Fibroblast of villous mesenchyme (primary cell): ENCODE measurements around the gene PLEKHJ1. TPM values are rescaled to one million over a fixed set of nuclear protein-coding genes. Genes with fewer than 3 reads are reported as not detected.

Source experiments
- DNase-seq: peaks from one replicate; pipeline ENCODE4 v3.0.0-alpha.2; 2010; ENCODE audit warnings: low read depth
- H3K4me3 ChIP-seq: 2 replicates; pipeline ENCODE4 v1.5.1; 2011; ENCODE audit warnings: low read depth, mild to moderate bottlenecking, low read length
- total RNA-seq: library from RNA; depleted of rRNA; stranded (reverse); fragments of >200 nt; gene quantifications from 2 replicates; pipeline ENCODE4 v1.2.3, GENCODE V29; 2012
- TF ChIP-seq, protein P1 (sequence below): IDR thresholded peaks from 2 replicates; pipeline ENCODE4 v1.5.1; 2012; ENCODE audit warnings: low read depth, mild to moderate bottlenecking, low read length; ENCODE audit not compliant: insufficient read depth

PLEKHJ1 gene
- total RNA-seq, 1 donor, result 43.6 TPM

DNA sequence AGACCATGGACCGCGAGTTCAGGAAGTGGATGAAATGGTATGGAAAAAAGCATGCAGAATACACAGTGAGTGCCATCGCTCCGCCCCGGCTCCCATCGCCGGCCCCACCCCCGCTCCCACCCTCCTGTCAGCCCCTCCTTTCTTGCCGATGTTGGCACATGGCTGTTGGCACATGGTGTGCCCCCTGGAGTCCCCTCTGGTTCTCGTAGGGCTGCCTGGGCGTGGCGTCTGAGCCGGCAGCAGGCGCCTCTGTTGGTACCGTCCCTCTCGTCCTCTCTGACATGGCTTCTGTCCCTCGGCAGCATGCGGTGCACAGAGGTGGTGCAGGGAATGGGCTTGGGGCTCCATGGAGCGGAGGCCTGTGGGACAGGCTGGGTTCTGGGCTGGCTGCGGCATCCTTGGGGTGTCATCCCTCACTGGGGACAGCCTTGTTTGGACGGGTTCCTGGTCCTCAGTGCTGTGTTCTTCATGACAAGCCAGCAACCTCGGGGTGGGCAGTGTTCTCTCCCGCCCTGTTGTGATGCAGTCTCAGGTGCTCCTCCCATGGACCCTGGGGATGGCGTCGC, 41.5 kb downstream of the PLEKHJ1 start:
- no peak overlapping the region for H3K4me3 ChIP-seq
- TF ChIP-seq, protein P1, sequence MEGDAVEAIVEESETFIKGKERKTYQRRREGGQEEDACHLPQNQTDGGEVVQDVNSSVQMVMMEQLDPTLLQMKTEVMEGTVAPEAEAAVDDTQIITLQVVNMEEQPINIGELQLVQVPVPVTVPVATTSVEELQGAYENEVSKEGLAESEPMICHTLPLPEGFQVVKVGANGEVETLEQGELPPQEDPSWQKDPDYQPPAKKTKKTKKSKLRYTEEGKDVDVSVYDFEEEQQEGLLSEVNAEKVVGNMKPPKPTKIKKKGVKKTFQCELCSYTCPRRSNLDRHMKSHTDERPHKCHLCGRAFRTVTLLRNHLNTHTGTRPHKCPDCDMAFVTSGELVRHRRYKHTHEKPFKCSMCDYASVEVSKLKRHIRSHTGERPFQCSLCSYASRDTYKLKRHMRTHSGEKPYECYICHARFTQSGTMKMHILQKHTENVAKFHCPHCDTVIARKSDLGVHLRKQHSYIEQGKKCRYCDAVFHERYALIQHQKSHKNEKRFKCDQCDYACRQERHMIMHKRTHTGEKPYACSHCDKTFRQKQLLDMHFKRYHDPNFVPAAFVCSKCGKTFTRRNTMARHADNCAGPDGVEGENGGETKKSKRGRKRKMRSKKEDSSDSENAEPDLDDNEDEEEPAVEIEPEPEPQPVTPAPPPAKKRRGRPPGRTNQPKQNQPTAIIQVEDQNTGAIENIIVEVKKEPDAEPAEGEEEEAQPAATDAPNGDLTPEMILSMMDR, result no peak
- DNase-seq, result no peak

DNA sequence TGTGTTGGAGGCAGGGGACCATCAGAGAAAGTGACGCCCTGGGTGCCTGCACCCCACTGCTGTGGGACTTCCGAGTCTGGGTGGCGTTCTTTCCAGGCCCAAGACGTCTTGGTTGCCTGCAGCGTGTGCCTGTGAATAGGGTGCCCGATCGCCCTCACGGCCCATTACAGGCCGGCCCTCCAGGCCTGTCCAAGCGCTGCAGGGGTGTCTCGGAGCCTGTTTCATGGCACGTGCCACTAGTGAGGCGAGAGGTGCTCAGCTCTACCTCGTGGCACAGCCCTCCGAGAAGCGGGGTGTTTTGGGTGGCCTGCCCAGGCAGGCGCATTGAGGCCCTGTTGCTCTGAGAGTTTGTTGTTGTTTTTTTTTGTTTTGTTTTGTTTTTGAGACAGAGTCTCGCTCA, 42.3 kb downstream of the PLEKHJ1 start:
- no peak overlapping the region for H3K4me3 ChIP-seq
- no peak for DNase-seq
- TF ChIP-seq, protein P1, result no peak

DNA sequence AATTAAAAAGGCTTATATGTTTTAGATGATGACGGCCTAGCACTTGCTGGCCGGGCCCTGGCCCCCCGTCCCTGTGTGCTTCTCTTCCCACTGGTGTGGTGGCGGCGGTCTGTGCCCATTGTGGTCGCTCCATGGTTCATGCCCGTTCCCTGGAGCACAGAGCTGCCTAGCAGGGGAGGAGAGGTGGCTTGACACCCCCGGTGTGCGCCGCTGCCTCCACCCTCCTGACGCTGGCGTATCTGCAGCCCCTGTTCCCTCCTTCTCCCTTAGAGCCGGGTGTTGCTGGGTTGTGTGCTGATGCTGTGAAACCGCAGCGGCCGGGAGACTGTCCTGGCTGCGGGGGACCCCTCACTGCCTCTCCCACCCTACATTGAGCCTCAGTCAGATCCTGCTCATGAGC, 43.3 kb downstream of the PLEKHJ1 start:
- H3K4me3 ChIP-seq, result no peak overlapping the region
- TF ChIP-seq, protein P1, result no peak
- DNase-seq, result no peak

DNA sequence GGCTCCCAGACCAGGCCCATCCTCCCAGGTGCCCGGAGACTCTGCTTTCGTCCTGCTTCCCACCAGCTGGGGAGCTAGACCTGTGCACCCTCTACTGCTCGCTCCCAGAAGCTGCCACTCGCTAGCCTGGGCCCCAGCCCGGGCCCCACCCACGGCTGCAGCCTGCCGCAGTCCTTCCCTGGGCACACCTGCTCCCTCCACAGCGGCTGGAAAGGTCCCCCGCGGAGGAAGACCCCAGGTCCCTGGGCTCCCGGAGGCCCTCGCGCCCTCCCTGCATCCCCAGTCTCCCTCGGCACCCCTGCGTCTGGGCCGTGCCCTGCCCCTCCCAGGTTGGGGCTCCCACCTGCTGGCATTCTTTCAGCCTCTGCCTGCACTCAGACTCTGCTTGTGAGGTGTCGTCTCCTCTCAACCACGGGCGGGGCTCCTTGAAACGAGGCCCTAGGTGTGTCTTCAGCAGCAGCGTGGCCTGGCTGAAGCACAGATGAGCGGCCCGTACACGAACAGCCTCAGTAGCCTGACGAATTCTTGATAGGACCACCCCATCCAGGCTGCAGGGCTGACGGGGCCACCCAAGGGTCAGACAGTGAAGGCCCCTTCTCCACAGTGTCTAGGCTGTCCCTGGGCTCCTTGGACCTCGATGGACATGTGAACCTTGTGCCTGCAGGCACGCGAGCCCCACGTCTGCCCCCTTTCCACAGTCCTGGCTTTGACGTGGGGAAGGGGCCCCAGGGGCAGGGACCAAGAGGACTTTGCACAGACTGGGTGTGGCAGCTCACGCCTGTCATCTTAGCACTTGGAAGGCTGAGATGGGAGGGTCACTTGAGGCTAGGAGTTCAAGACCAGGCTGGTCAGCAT, 44.4 kb downstream of the PLEKHJ1 start:
- TF ChIP-seq, protein P1, result no peak
- H3K4me3 ChIP-seq, result no peak overlapping the region
- DNase-seq, result no peak

DNA sequence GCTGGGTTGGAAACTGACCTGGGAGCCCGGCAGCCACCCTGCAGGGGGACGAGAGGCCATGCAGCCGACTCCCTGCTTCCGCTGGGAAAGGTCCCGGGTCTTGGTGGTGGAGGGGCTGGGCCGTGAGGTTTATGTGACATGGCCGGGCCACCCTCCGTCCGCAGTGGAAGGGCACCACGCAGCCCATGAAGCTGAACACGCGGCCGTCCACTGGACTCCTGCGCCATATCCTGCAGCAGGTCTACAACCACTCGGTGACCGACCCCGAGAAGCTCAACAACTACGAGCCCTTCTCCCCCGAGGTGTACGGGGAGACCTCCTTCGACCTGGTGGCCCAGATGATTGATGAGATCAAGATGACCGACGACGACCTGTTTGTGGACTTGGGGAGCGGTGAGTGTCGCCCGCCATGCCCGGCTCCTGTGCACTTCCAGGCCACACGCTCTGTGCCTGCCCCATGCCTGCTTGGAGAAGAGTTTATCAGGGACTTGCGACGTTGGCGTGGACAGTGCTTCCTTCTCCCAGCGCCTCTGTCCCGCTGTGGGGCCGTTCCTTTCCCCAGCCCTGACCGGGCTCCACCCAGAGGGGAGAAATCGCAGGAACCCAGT, 45.2 kb downstream of the PLEKHJ1 start:
- H3K4me3 ChIP-seq, result no peak overlapping the region
- DNase-seq, result no peak
- TF ChIP-seq, protein P1, result no peak

DNA sequence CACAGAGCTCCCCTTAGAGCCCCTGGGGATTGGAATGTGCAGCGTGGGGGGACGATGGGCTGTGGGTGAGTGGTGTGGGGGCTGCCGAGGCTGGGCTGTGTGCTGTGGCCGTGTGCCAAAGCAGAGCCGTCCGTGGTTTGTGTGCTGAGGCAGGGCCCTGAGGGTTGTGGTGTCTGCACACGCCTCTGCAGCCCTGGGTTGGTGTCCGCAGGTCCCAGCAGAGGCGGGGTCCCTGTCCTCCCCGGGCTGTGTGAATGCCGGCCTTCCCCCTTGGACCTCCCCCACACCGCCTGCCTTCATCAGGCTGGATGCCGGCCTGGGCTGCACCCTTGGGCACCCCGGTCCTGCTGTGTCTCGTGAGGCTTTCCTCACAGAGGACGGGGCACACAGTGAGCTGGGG, 46.2 kb downstream of the PLEKHJ1 start:
- TF ChIP-seq, protein P1, result no peak
- no peak for DNase-seq
- H3K4me3 ChIP-seq, result no peak overlapping the region
